ENCODE results near the gene ARID3C.

Gene ARID3C

GRCh38 chr9:34575862-34576596, 52.8 kb downstream of the ARID3C start:
- DNase-seq = no peak

DNA sequence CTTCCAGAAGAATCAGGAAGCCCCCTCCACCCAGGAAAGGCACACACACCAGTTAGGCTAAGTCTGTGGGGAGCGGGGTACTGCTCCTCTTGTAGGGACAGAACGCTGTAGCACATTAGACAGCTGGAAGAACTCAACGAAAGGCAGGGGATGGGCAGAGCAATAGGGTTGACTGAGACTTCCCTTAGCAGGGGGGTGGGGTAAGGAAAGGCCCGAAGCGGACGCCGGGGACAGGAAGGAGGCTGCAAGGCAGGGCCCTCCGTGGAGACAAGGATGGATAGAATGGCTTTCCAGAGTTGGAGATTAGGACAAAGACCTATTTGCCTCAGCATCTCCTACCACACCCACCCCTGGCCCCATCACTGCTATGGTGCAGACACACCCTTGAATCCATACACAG, 53.6 kb downstream of the ARID3C start:
- DNase-seq = no peak

DNA sequence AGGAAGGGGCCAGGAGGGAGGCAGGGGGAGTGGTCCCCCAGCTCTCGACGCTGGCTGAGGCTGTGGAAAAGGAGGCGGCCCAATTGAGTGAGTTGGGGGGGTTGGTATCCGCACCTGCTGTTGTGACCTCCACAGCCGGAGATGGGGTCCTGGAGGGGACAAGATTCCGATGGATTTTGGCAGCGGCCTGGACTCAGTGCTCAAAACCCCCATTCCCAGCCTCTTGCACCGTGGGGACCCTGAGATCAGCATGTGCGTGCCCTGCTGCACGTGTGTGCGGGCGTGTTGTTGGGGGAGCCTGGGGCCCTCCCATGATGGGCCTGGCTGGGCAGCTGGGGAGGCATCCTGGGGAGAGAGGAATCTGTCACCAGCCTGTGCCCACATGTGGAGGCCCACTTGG, 54.3 kb downstream of the ARID3C start:
- no peak for DNase-seq

- DNase-seq = no peak
Observed at GRCh38 chr9:34573599-34574325, 55.1 kb downstream of the ARID3C start.

- no peak for DNase-seq
Observed at GRCh38 chr9:34572628-34573027, 56.2 kb downstream of the ARID3C start.

DNA sequence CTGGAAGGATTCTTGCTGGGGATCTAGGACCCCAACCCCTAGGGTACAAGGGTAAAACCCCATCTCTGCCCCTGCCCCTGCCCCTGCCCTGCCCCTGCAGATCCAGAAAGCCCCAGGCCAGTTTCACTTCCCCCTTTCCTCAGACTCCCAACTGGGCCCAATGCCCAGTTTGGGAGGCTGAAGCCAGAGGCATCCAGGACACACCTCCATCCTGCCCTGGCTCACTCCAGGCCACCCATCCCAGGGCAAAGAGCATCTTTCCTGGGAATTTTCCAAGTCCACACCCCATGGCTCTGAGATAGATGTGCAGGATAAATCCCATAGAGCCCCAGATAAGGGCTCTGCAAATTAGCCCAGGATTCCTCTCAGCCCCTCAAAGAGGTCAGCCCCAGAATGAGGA, 56.8 kb downstream of the ARID3C start:
- no peak for DNase-seq

DNA sequence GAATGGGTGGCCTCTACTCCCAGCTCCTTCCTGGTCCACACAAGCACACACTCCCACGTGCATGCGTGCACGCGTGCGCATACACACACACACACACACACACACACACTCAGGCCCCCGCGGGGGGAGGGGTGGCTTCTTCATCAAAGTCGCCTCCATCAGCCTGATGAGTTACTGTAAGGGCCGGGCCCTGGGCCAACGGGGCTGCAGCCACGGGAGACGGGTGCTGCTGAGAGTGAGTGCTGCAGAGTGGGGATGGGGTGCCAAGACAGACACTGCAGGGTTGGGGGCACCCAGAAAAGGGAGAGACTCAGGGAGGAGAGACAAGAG, 57.4 kb downstream of the ARID3C start:
- DNase-seq = no peak

Measured in Kasumi-1 (cell line).